GM12878 (cell line): ENCODE results near the gene SVOP. TPM values are rescaled to one million over a fixed set of nuclear protein-coding genes. Genes with fewer than 3 reads are reported as not detected.

Experiments
- ATAC-seq: fragments of 200-7000 bp; cut with Tn5 transposase; 3 replicates; pipeline ENCODE4 v1.9.1; 2020; ENCODE audit warnings: mild to moderate bottlenecking, moderate library complexity
- BruUV-seq: library from RNA; stranded (reverse); fragments of 400-500 nt; replicated peaks from 2 replicates; lab custom pipeline; 2021; lab: Mats Ljungman, UMichigan
- CTCF ChIA-PET: fragments of 300-600 bp; sonication (Branson Sonifier 250); formaldehyde crosslinking; extraction: SDS; loops from one replicate; lab custom pipeline; 2021; ENCODE audit warnings: inconsistent platforms; lab: Yijun Ruan, JAX
- POLR2A ChIA-PET: fragments of 350-600 bp; formaldehyde crosslinking; extraction: SDS; loops from one replicate; lab custom pipeline; 2021; ENCODE audit warnings: inconsistent platforms; lab: Charles Lee
- RAD21 ChIA-PET: fragments of 300-600 bp; sonication (Branson Sonifier 250); formaldehyde crosslinking; loops from one replicate; lab custom pipeline; 2023; ENCODE audit warnings: antibody characterized with exemption; ENCODE audit not compliant: unreplicated experiment; lab: Charles Lee
- SMC1A ChIA-PET: fragments of 300-600 bp; sonication (Branson Sonifier 250); formaldehyde crosslinking; loops from one replicate; lab custom pipeline; 2023; ENCODE audit not compliant: unreplicated experiment, uncharacterized antibody; lab: Charles Lee
- DNase-seq: peaks from one replicate; pipeline ENCODE4 v3.0.0-alpha.2; 2011; ENCODE audit warnings: low read depth, low spot score
- FAIRE-seq: peaks from 3 replicates; lab custom pipeline; 2011; peaks lifted over from hg19 to GRCh38; lab: Jason Lieb, UNC
- H2AFZ ChIP-seq: 2 replicates; pipeline ENCODE4 v1.6.0; 2011; ENCODE audit warnings: low read depth, low read length, control low read depth; ENCODE audit not compliant: control insufficient read depth
- H3K27ac ChIP-seq: 2 replicates; pipeline ENCODE4 v1.5.1; 2011; ENCODE audit warnings: control low read depth; ENCODE audit not compliant: control insufficient read depth, insufficient read depth
- H3K27me3 ChIP-seq, 2 experiments: replicated peaks in 1 of 2; 2 replicates each; pipeline versions ENCODE4 v1.6.0 to v1.6.1; 2011; ENCODE audit warnings: low read length in 1 of 2; ENCODE audit not compliant: control insufficient read depth in 2 of 2, insufficient read depth in 2 of 2
- H3K36me3 ChIP-seq, 2 experiments: 2 replicates each; pipeline ENCODE4 v1.5.1; 2011; ENCODE audit warnings: low read length in 1 of 2; ENCODE audit not compliant: control insufficient read depth in 2 of 2, insufficient read depth in 2 of 2
- H3K4me1 ChIP-seq: 2 replicates; pipeline ENCODE4 v1.6.1; 2011; ENCODE audit warnings: mild to moderate bottlenecking, low read length, moderate library complexity, mixed read lengths; ENCODE audit not compliant: control insufficient read depth, insufficient read depth
- H3K4me2 ChIP-seq: 2 replicates; pipeline ENCODE4 v1.6.0; 2011; ENCODE audit warnings: control low read depth; ENCODE audit not compliant: control insufficient read depth, insufficient read depth
- H3K4me3 ChIP-seq: fragments of 200-600 bp; sonication (generic); 2 replicates; pipeline ENCODE4 v1.5.1; 2016
- H3K79me2 ChIP-seq: 2 replicates; pipeline ENCODE4 v1.6.0; 2011; ENCODE audit warnings: low read length; ENCODE audit not compliant: control insufficient read depth, insufficient read depth
- H3K9ac ChIP-seq: 2 replicates; pipeline ENCODE4 v1.8.0; 2011; ENCODE audit warnings: low read length, control low read depth, mixed read lengths; ENCODE audit not compliant: control insufficient read depth, insufficient read depth
- H3K9me3 ChIP-seq: replicated peaks from 3 replicates; pipeline ENCODE4 v1.5.1; 2011; ENCODE audit warnings: mild to moderate bottlenecking, low read length; ENCODE audit not compliant: control insufficient read depth, insufficient read depth
- H4K20me1 ChIP-seq: 2 replicates; pipeline ENCODE4 v1.6.0; 2011; ENCODE audit not compliant: control insufficient read depth, insufficient read depth
- BACH1 ChIP-seq: fragments of 450-650 bp; IDR thresholded peaks from 2 replicates; pipeline ENCODE4 v1.6.1; 2017; ENCODE audit warnings: mild to moderate bottlenecking, borderline replicate concordance
- IRF4 ChIP-seq: IDR thresholded peaks from 2 replicates; pipeline ENCODE4 v1.6.1; 2011; ENCODE audit warnings: low read depth, low read length
- IRF5 ChIP-seq: fragments of 450-650 bp; IDR thresholded peaks from 2 replicates; pipeline ENCODE4 v1.6.1; 2017; ENCODE audit warnings: borderline replicate concordance
- NFXL1 ChIP-seq: fragments of 450-650 bp; IDR thresholded peaks from 2 replicates; pipeline ENCODE4 v1.6.1; 2017; ENCODE audit warnings: antibody characterized with exemption, mild to moderate bottlenecking, borderline replicate concordance
- PBX3 ChIP-seq: IDR thresholded peaks from 2 replicates; pipeline ENCODE4 v1.6.1; 2011; ENCODE audit warnings: mild to moderate bottlenecking, low read depth, low read length, moderate library complexity; ENCODE audit not compliant: insufficient replicate concordance
- RB1 ChIP-seq: fragments of 450-650 bp; formaldehyde crosslinking; IDR thresholded peaks from 2 replicates; pipeline ENCODE4 v1.6.1; 2017; ENCODE audit warnings: mild to moderate bottlenecking, borderline replicate concordance
- RUNX3 ChIP-seq: IDR thresholded peaks from 2 replicates; pipeline ENCODE4 v1.6.1; 2012; ENCODE audit warnings: low read length, inconsistent platforms
- SRF ChIP-seq, 2 experiments: IDR thresholded peaks; 2 replicates each; pipeline ENCODE4 v1.6.1; 2011; ENCODE audit warnings: low read depth in 2 of 2, low read length in 2 of 2, mild to moderate bottlenecking in 1 of 2, moderate library complexity in 1 of 2
- ZBTB40 ChIP-seq: fragments of 450-650 bp; IDR thresholded peaks from 2 replicates; pipeline ENCODE4 v1.6.1; 2016; ENCODE audit warnings: mild to moderate bottlenecking, moderate library complexity, borderline replicate concordance
- WGBS: methylation state at CpG from one replicate; pipeline ENCODE4 v1.1.6; 2016; ENCODE audit warnings: low lambda C conversion rate; ENCODE audit not compliant: insufficient replicate concordance, insufficient coverage; ENCODE audit errors: missing lambda C conversion rate; 5-methylcytosine and 5-hydroxymethylcytosine counted together
- in situ Hi-C: fragments of 300-500 bp; cut with MboI; formaldehyde crosslinking; loops from 9 replicates; pipeline ENCODE4 v1.14.3; 2018; ENCODE audit warnings: mixed read lengths
- intact Hi-C: fragments of 100-400 bp; cut with micrococcal nuclease; formaldehyde crosslinking; loops from one replicate; pipeline ENCODE4 v1.14.2; 2022; ENCODE audit not compliant: unreplicated experiment
- polyA plus RNA-seq, 11 experiments: library from polyadenylated mRNA; depleted of rRNA in 4 of 11; unstranded in 6 of 11; stranded (reverse) in 5 of 11; fragments of >200 nt; fragmentation: Nextera tagmentation in 4 of 11; fragmentation: Illumina TruSeq in 1 of 11; extraction: Ambion mirVana in 4 of 11; extraction: Trizol in 1 of 11; gene quantifications; 1 replicate in 1 of 11; 2 replicates in 10 of 11; pipeline versions ENCODE4 v1.2.1 to v1.2.3, GENCODE V29; 2011 to 2016; ENCODE audit warnings: inconsistent platforms in 2 of 11, missing spikeins in 2 of 11, low read depth in 1 of 11
- total RNA-seq, 4 experiments: library from RNA; depleted of rRNA in 3 of 4; stranded (reverse); fragments of >200 nt in 3 of 4; fragmentation: Illumina TruSeq in 1 of 4; extraction: Trizol in 1 of 4; gene quantifications; 2 replicates each; pipeline versions ENCODE4 v1.2.1 to v1.2.3, GENCODE V29; 2013 to 2021

The SVOP gene
- total and polyA plus RNA-seq, 10 of the 15 experiments (the other 5 are each of a cell fraction or from before 2014, with no cell fraction given) = under 0.01 TPM; not detected in 9

- H3K27me3 ChIP-seq = no peaks in the 10 kb centered on the region; a peak in 2 of 4 replicates
- H3K79me2 ChIP-seq = no peaks in the 10 kb centered on the region
- no peak for DNase-seq
- no TSS peak for BruUV-seq
- H3K36me3 ChIP-seq = no peaks in the 10 kb centered on the region
- H3K4me3 ChIP-seq = no peak overlapping the region
- SMC1A ChIA-PET = no interaction called here
- FAIRE-seq = no peak
- in situ Hi-C loops (no loop called here), intact Hi-C loops (no loop called here)
- no peak for TF ChIP-seq SRF (IDR thresholded peaks at IDR 0.05; ENCODE audit: low read depth in 2 of 2, low read length in 2 of 2)
- peak; percentile 50 for TF ChIP-seq ZBTB40
- TF ChIP-seq RB1 = no peak
- TF ChIP-seq NFXL1 = no peak
- no peak for TF ChIP-seq BACH1
- no peak for TF ChIP-seq IRF4
- no peak for TF ChIP-seq IRF5
- no peak for TF ChIP-seq PBX3
- TF ChIP-seq RUNX3 = no peak
- no peaks in the 10 kb centered on the region for H4K20me1 ChIP-seq
- 56% methylated on average over 11 of the region's 11 CpGs for WGBS
- POLR2A ChIA-PET = no interaction called here
- no peaks in the 10 kb centered on the region for H3K4me1 ChIP-seq
- RAD21 ChIA-PET = no interaction called here
- no peaks in the 10 kb centered on the region for H3K9me3 ChIP-seq
- H3K9ac ChIP-seq = no peak overlapping the region
- H2AFZ ChIP-seq = no peak overlapping the region
- no peak overlapping the region for H3K27ac ChIP-seq
- CTCF ChIA-PET = interaction anchor here (1.5 to 2.4 kb wide), 2 partner anchors 9 to 76 kb away, joined by 4 to 6 read pairs; no protein-coding TSS in a partner anchor
- ATAC-seq = no peak
- no peak overlapping the region for H3K4me2 ChIP-seq
Observed at GRCh38 chr12:108959748-108960655, 60.9 kb downstream of the SVOP start.
